C1 segment of cervical spinal cord (tissue), 14 donors: Measurements from ENCODE around the gene COMP.

ENCODE experiments used
- DNase-seq, 14 donors: peaks; one replicate each; lab custom pipeline; 2025; lab: John Stamatoyannopoulos, UW

Gene COMP

GRCh38 chr19:18783958-18784785 lies 6.9 kb downstream of the COMP start:
- DNase-seq = no peak

GRCh38 chr19:18782559-18783225 lies 8.4 kb downstream of the COMP start:
- DNase-seq = no peak

GRCh38 chr19:18781885-18782527 lies 9.1 kb downstream of the COMP start:
- DNase-seq = no peak

GRCh38 chr19:18781047-18781600 lies 10.0 kb downstream of the COMP start:
- DNase-seq = no peak

GRCh38 chr19:18780631-18781030 lies 10.5 kb downstream of the COMP start:
- DNase-seq = no peak

GRCh38 chr19:18780081-18780480 lies 11.0 kb downstream of the COMP start:
- DNase-seq = no peak

GRCh38 chr19:18778826-18779495 lies 12.1 kb downstream of the COMP start:
- DNase-seq = no peak

GRCh38 chr19:18778076-18778389 lies 13.1 kb downstream of the COMP start:
- DNase-seq = no peak

GRCh38 chr19:18777301-18778075 lies 13.6 kb downstream of the COMP start:
- DNase-seq = no peak

- DNase-seq = no peak
Measured at GRCh38 chr19:18776736-18777135, 14.4 kb downstream of the COMP start.

- DNase-seq = no peak
Measured at GRCh38 chr19:18776288-18776594, 14.9 kb downstream of the COMP start.

- no peak for DNase-seq
Measured at GRCh38 chr19:18775586-18776287, 15.4 kb downstream of the COMP start.

GRCh38 chr19:18774782-18775444 lies 16.2 kb downstream of the COMP start:
- DNase-seq = no peak

GRCh38 chr19:18774107-18774506 lies 17.0 kb downstream of the COMP start:
- no peak for DNase-seq

- no peak for DNase-seq
Measured at GRCh38 chr19:18773682-18774081, 17.4 kb downstream of the COMP start.

- peak in 1 of 14 donors; percentile 54 for DNase-seq
Measured at GRCh38 chr19:18772620-18773587, 18.2 kb downstream of the COMP start.

- no peak for DNase-seq
Measured at GRCh38 chr19:18771328-18772242, 19.5 kb downstream of the COMP start.
